ENCODE measurements around the gene LRRC25. TPM values are rescaled to one million over a fixed set of nuclear protein-coding genes. Genes with fewer than 3 reads are reported as not detected.

The LRRC25 gene
- total RNA-seq, 1 donor from 2014 or later, result not detected

DNA sequence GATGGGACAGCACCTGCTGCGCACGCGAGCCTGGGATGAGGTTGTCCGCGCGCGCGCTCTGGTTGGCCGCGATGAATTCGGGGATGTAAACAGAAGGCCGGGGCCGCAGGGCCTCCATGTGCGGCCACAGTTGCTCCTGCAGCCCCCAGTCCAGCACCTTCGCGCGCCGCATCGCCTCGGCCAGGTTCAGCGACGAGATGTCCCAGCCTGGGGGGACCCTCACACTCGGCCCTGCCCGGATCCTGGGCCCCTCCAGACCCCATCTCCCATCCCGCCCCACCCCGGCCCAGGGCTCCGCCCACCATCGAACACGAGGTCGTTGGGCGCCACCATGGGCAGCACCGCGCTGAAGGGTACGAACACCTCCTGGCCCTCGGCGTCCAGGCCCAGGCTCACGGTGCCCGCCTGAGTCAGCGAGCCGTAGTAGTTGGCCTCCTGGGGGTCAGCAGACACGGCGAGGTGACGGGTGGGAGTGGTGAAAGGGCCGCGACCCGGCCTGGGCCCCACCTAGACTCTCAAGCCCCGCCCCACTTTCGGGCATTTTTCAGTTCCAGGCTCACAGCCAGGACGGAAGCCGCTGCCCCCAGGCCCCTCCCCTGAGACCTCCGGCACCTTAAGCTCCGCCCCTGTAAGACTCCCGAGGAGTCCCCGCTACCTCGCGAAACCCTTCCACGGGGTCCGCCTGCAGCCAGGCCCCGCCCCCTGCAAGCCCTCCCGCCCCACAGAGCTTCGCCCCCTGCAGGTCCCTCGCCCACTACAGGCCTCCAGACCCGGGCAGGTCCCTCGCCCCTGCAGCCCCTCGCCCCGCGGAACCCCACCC is 39.5 kb upstream of the LRRC25 start:
- H3K9me3 Mint-ChIP-seq, result no peaks in the 10 kb centered on the region
- peak overlapping the region; percentile 75 for H3K4me3 Mint-ChIP-seq
- H3K4me1 Mint-ChIP-seq, result peaks cover 50% of the 10 kb centered on the region
- DNase-seq (ENCODE audit: low spot score in 2 of 2, unreplicated experiment in 2 of 2), result peak; percentile 75 to 87
- TF ChIP-seq, protein P1, sequence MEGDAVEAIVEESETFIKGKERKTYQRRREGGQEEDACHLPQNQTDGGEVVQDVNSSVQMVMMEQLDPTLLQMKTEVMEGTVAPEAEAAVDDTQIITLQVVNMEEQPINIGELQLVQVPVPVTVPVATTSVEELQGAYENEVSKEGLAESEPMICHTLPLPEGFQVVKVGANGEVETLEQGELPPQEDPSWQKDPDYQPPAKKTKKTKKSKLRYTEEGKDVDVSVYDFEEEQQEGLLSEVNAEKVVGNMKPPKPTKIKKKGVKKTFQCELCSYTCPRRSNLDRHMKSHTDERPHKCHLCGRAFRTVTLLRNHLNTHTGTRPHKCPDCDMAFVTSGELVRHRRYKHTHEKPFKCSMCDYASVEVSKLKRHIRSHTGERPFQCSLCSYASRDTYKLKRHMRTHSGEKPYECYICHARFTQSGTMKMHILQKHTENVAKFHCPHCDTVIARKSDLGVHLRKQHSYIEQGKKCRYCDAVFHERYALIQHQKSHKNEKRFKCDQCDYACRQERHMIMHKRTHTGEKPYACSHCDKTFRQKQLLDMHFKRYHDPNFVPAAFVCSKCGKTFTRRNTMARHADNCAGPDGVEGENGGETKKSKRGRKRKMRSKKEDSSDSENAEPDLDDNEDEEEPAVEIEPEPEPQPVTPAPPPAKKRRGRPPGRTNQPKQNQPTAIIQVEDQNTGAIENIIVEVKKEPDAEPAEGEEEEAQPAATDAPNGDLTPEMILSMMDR (IDR thresholded peaks at IDR 0.05; ENCODE audit: unreplicated experiment), result no peak
- H3K36me3 Mint-ChIP-seq, result peaks cover 2% of the 10 kb centered on the region
- H3K27me3 Mint-ChIP-seq (ENCODE audit: low read depth), result no peaks in the 10 kb centered on the region
- peak overlapping the region; percentile 86 for H3K27ac Mint-ChIP-seq

DNA sequence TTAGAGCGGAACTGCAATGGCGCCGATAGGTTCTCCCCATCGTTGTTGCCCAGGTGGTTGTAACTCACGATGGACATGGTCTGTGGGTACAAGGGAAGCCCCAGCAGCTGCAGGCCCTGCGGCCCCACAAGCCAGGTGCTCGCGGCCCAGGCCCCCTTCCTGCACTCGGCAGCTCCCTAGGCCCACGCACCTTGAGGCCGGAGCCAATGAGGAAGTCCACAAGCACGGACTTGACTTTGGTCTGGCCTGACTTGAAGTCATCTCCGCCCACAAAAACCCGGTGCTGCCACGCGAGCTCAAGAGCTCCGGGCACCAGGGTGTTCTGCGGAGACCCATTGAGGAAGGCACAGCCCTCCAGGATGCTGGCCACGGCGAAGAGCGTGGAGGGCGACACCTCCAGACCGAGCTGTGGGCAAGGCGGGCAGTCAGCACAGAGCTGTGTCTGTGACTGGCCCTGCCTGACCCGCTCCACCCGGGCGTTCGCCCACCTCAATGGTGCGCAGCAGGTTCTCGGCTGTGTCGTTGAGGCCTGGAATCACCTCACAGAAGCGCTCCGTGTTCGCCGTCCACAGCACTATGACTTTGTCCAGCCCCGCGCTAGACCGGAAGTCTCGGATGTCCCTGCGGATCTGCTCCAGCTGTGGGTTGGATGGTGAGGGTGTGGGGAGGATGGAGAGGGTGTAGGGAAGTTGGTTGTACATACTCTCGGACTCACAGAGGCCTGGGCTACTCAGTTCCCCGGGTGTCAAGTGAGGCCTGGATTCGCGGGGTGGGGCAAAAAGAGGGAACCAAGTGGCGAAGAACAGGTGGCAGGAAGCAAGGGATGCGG is 38.6 kb upstream of the LRRC25 start:
- Mint-ChIP-seq H3K4me1 (peaks cover 53% of the 10 kb centered on the region), H3K27ac (peak overlapping the region; percentile 86)
- DNase-seq (ENCODE audit: low spot score in 2 of 2, unreplicated experiment in 2 of 2), result no peak

DNA sequence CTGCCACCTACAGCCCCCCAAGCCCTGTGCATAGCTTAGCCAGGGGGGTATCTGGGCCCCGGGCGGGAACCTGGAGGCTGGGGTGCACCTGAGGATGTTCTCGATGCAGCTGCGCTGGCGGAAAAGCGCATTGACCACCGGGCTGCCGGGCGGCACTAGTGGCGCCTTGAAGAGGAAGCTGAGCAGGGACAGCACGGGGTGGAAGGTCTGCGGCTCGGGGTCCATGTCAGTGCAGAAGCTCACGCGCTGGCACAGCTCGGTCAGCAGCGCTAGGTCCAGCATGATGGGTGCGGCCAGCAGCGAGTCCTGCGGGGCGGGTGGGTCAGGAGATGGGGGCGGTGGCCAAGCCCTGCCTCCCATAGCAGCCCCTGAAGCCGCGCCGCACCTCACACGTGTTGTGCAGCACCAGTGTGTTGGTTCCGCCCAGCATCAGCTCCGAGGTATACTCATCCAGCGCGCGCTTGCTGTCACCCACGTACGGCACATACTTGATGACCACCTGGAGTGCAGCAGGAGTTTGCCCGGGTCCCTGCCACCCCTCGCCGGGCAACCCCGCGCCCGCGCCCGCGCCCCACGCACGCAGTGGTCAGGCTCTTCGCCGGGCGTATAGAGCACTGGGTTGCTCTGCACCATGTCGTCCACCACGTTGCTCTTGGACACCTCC is 37.9 kb upstream of the LRRC25 start:
- TF ChIP-seq, protein P1 (IDR thresholded peaks at IDR 0.05; ENCODE audit: unreplicated experiment), result no peak
- DNase-seq (ENCODE audit: low spot score in 2 of 2, unreplicated experiment in 2 of 2), result no peak
- H3K9me3 Mint-ChIP-seq, result no peaks in the 10 kb centered on the region
- H3K36me3 Mint-ChIP-seq, result peaks cover 2% of the 10 kb centered on the region
- peak overlapping the region; percentile 75 for H3K4me3 Mint-ChIP-seq
- no peak overlapping the region for H3K27ac Mint-ChIP-seq
- H3K4me1 Mint-ChIP-seq, result peaks cover 49% of the 10 kb centered on the region
- H3K27me3 Mint-ChIP-seq (ENCODE audit: low read depth), result no peaks in the 10 kb centered on the region

More for the DNA sequence above, 38.6 kb upstream of the LRRC25 start:
- TF ChIP-seq, protein P1 (IDR thresholded peaks at IDR 0.05; ENCODE audit: unreplicated experiment), result no peak
- peak overlapping the region; percentile 75 for H3K4me3 Mint-ChIP-seq
- no peaks in the 10 kb centered on the region for H3K9me3 Mint-ChIP-seq
- H3K27me3 Mint-ChIP-seq (ENCODE audit: low read depth), result no peaks in the 10 kb centered on the region
- peaks cover 2% of the 10 kb centered on the region for H3K36me3 Mint-ChIP-seq

DNA sequence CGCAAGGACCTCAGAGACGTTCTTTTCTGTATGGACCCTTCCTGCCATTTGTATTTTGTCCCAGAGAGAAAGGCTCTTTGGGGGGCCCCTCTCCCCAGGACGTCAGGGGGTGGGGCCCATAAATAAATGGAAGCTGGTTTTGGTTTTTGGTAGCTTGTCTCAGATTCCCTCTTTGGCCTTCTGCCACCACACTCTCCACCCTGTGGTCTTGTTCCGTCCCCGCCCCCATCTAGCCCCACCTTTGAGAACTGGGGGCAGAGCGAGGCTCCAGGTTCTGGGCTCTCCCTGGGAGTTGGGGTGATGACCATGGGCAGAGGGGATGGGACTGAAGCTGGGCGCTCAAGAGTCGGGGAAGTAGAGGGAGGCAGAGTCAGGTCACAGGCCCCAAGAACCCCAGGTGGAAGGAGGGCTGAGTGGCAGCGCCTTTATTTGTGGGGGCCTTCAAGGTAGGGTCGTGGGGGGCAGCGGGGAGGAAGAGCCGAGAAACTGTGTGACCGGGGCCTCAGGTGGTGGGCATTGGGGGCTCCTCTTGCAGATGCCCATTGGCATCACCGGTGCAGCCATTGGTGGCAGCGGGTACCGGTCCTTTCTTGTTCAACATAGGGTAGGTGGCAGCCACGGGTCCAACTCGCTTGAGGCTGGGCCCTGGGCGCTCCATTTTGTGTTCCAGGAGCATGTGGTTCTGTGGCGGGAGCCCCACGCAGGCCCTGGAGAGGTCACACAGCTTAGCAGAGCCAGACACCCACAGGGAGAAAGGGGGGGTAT is 37.2 kb upstream of the LRRC25 start:
- Mint-ChIP-seq H3K27me3 (ENCODE audit: low read depth) (no peaks in the 10 kb centered on the region), H3K36me3 (peaks cover 2% of the 10 kb centered on the region), H3K9me3 (no peaks in the 10 kb centered on the region), H3K4me3 (peak overlapping the region; percentile 75), H3K4me1 (peaks cover 48% of the 10 kb centered on the region), H3K27ac (peak overlapping the region; percentile 86)
- DNase-seq (ENCODE audit: low spot score in 2 of 2, unreplicated experiment in 2 of 2), result no peak
- TF ChIP-seq, protein P1 (IDR thresholded peaks at IDR 0.05; ENCODE audit: unreplicated experiment), result no peak

Measured in mesothelial cell of epicardium (in vitro differentiated cells).